Erythroblast (primary cell): ENCODE data around the gene FANCC.
"Not testable (repeated sequence)": the region's sequence is repeated elsewhere in the genome, so short reads cannot be mapped to it uniquely, and the experiment has no call there.

Experiments
- DNase-seq, 2 experiments: peaks; one replicate each; lab custom pipeline; 2025; lab: John Stamatoyannopoulos, UW
- GATA1 ChIP-seq: IDR thresholded peaks from 2 replicates; pipeline ENCODE4 v1.6.1; 2011; ENCODE audit warnings: low read depth, mild to moderate bottlenecking, control low read depth, low read length, moderate library complexity
- POLR2A ChIP-seq: IDR thresholded peaks from 2 replicates; pipeline ENCODE4 v1.6.1; 2011; ENCODE audit warnings: mild to moderate bottlenecking, low read length

The FANCC gene

DNA sequence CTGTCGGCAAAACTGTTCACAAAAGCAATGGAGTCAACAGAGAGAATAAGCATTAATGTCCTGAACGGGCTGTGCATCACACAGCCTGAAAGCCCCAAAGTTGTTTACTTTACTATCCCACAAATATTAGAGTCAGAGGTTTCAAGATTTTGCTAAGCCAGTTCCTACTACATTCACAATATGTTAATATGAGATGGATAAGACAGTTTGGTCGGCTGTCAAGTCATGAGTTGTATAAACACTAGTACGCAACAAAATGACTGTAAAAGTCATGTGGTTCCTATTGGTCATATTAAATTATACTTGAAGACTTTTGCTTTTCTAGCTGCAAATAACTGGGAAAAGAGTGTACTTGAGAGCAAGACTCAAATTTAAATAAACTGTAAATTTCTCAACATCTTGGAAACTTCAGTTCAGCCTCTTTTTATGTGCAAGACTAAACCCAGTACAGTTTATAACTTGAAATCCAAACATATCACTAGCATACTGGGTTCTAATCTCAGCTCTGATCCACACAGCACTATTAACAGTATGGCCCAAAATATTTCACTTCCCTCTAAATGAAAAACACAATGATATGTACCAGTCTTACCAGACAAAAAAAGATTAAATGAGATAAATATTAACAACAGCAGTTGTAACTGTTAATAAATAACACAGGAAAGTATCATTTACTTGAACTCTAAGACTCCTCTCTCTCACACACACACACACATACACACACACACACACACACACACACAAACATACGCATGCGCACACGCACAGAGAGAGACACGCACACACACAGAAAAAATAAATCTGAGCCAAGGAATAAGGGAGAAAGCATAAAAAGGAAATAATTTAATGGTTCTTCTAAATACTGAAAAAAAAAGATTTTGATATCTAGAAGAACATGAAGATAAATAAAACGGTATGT, 33.1 kb downstream of the FANCC start:
- TF ChIP-seq POLR2A (no peak), GATA1 (no peak)
- DNase-seq, result no peak

GRCh38 chr9:95283673-95284072, 33.8 kb downstream of the FANCC start:
- DNase-seq, result no peak
- no peak for TF ChIP-seq GATA1
- no peak for TF ChIP-seq POLR2A

DNA sequence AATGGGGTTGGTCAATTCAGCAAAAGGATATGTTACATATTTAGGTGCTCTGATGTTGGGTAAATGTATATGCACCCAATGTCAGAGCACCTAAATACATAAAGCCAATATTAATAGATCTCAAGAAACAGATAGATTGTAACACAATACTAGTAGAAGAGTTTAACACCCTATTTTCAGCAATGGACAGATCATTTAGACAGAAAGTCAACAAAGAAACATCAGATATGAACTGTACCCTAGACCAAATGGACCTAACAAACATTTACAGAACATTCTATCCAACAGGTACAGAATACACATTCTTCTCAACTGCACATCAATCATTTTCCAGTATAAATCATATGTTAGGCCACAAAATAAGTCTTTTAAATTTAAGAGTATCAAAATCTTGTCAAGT, 35.2 kb downstream of the FANCC start:
- TF ChIP-seq POLR2A (no peak), GATA1 (no peak)
- no peak for DNase-seq

DNA sequence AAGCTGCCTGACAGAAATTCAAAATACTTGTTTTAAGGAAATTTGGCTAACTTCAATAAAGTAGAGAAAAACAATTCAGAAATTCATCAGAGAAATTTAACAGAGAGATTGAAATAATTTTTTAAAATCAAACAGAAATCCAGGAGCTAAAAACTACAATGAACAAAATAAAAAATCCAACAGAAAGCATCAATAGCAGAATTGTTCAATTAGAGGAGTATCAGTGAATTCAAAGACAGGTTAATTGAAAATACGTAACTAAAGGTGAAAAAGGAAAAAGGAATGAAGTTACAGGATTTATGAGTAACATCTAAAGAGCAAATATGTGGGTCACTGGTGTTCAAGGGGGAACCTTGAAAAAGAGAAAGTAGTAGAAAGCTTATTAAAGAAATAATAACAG, 36.8 kb downstream of the FANCC start:
- no peak for DNase-seq
- TF ChIP-seq POLR2A, result no peak
- TF ChIP-seq GATA1, result no peak

DNA sequence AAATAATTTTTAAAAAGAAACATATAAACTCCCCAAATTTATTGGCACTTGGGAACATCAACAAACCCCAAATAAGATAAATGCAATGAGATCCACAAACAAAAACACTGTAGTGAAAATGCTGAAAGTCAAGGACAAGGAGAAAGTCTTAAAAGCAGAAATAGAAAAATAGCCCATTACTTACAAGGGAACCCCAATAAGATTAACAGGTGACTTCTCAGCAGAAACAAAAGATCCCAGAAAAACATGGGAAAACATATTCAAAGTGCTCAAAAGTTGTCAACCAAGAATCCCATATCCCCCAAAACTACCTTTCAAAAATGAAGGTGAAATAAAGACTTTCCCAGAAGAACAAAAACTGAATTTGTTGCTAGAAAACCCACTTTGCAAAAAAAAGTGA, 40.0 kb downstream of the FANCC start:
- TF ChIP-seq GATA1 (no peak), POLR2A (no peak)
- no peak for DNase-seq

DNA sequence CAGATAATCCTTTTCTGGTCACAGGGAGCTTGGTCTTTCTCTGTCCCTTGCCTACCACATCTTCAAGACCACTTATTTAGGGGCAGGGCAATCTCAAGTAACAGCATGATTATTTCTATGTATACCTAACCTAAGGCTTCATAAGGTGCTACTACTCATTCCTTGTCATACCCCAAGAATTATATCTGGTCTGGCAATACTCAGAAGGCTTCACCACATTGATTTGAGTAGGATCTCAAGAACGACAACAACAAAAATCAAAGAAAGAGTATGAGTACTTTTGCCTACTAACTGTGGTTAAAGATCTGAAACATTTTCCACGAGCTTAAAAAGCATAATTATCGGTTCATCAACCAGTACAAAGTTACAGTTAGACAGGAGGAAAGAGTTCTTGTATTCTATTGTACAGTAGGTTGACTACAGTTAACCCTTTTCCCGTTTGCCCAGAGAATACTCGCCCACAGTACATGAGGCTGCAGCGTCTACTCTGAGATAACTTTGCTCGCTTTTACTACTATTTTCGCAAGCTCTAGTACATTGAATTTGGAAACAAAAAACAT, 41.0 kb downstream of the FANCC start:
- TF ChIP-seq POLR2A, result no peak
- TF ChIP-seq GATA1, result no peak
- no peak for DNase-seq

DNA sequence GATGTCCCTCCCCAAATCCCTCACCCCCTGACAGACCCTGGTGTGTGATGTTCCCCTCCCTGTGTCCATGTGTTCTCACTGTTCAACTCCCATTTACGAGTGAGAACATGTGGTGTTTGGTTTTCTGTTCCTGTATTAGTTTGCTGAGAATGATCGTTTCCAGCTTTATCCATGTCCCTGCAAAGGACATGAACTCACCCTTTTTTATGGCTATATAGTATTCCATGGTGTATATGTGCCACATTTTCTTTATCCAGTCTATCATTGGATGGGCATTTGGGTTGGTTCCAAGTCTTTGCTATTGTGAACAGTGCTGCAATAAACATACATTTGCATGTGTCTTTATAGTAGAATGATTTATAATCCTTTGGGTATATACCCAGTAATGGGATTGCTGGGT, 43.3 kb downstream of the FANCC start:
- DNase-seq, result not testable (repeated sequence)

- no peak for DNase-seq
- no peak for TF ChIP-seq POLR2A
- TF ChIP-seq GATA1, result no peak
Observed at GRCh38 chr9:95273369-95274022, 44.0 kb downstream of the FANCC start.

- no peak for DNase-seq
- TF ChIP-seq POLR2A (no peak), GATA1 (no peak)
Observed at GRCh38 chr9:95272830-95273229, 44.7 kb downstream of the FANCC start.

GRCh38 chr9:95270790-95271189, 46.7 kb downstream of the FANCC start:
- no peak for DNase-seq
- TF ChIP-seq GATA1 (no peak), POLR2A (no peak)

- not testable (repeated sequence) for DNase-seq
Observed at GRCh38 chr9:95269803-95270773, 47.4 kb downstream of the FANCC start.

- TF ChIP-seq POLR2A (no peak), GATA1 (no peak)
- DNase-seq, result peak; percentile 6 to 7
Observed at GRCh38 chr9:95268681-95269080, 48.8 kb downstream of the FANCC start.

GRCh38 chr9:95266649-95267048, 50.9 kb downstream of the FANCC start:
- TF ChIP-seq GATA1 (no peak), POLR2A (no peak)
- no peak for DNase-seq

- DNase-seq, result no peak
- TF ChIP-seq GATA1, result no peak
- TF ChIP-seq POLR2A, result no peak
Observed at GRCh38 chr9:95265960-95266359, 51.5 kb downstream of the FANCC start.
